Fibroblast of skin of scalp (primary cell): ENCODE measurements around the gene UBE2D4. TPM values are rescaled to one million over a fixed set of nuclear protein-coding genes. Genes with fewer than 3 reads are reported as not detected.
A peak's percentile ranks its signal among the peaks of the same experiment; 100 is the strongest.
"Not testable (repeated sequence)": the region's sequence is repeated elsewhere in the genome, so short reads cannot be mapped to it uniquely, and the experiment has no call there.

Experiments used
- DNase-seq: peaks from one replicate; pipeline ENCODE4 v3.0.0-alpha.2; 2013
- polyA plus RNA-seq, 2 experiments: library from polyadenylated mRNA; unstranded; fragments of 120-200 nt; gene quantifications; one replicate each; pipeline ENCODE4 v1.2.1, GENCODE V29; 2013; ENCODE audit not compliant: insufficient read length in 2 of 2

UBE2D4 gene
- 15.6 TPM for polyA plus RNA-seq (2013, experiment 1 of 2; ENCODE audit: insufficient read length)
- 17.7 TPM for polyA plus RNA-seq (2013, experiment 2 of 2; ENCODE audit: insufficient read length)

DNA sequence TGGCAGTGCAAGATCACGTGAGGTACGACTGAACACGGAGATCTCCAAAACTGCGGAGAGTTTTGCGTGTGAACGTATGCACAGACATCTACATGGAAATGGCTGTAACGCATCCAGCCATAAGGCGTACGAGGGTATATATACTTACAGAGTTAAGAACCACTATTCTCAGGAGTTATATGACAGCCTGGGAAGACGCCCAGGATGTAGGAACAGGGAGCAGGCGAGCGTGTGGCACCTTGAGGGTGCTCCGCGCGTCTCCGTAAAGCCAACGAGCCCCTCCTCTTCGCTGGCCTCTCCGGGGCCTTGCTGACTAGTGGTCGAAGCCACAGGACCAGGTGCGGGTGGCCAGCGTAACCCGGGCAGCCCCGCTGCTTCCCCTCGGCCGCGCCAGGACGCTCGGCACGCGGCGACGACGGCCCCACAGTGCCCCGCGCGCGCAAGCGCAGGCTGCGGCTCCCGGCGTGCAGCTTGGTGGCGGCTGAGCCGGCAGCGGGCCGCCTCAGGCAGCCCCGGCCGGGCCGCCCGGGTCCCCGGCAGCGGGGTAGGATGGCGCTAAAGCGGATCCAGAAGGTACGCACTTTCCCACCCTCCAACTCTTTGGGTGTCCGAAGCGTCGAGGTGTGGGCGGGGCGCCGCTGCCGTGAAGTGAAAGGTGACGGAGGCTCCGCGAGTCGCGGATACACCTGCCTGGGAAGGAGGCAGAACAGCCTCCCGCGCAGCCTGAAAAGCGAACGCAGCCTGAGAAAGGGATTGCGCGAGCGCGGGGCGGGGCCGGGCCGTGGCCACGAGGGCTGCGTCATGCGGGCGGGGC lies at the start of gene UBE2D4:
Gene UBE2D4 (plus strand): TSS at position 453 of the 814 bp plus-strand sequence. CDS start 97 bp downstream, at position 550.
- DNase-seq = peak; percentile 59

DNA sequence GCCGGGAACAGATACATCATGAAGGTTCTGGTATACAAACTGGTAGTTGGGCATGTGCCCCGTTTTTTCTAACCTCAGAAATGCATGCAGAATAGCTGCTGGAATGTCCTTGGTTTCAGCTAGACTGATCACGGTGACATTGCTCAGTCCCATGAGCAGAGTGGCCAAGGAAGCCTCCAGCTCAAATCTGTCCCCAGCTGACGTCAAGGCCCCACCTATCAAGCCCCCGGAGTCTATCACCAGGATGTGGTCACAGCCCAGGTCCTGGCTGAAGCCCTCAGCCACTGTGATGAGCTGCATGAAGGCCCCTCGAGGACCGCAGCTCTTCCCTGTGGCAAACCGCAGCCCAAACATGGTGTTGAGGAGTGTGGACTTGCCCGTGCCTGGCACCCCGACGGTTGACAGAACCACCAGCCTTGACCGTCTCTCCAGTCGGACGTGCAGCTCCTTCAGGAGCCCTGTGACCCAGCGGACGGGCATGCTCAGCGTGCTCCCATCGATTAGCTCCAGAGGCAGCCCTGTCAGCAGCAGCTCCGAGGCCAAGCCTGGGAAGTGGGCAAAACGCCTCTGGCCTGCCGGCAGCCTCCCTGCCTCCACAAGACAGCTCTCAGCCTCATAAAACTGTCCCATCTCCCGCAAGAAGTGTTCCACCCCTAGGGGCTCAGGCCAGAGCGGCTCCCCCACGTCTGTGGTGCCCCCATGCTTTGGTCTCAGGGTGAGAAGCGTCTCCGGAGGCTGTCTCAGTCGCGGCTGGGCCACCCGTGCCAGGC lies 49.1 kb upstream of the UBE2D4 start:
- no peak for DNase-seq

DNA sequence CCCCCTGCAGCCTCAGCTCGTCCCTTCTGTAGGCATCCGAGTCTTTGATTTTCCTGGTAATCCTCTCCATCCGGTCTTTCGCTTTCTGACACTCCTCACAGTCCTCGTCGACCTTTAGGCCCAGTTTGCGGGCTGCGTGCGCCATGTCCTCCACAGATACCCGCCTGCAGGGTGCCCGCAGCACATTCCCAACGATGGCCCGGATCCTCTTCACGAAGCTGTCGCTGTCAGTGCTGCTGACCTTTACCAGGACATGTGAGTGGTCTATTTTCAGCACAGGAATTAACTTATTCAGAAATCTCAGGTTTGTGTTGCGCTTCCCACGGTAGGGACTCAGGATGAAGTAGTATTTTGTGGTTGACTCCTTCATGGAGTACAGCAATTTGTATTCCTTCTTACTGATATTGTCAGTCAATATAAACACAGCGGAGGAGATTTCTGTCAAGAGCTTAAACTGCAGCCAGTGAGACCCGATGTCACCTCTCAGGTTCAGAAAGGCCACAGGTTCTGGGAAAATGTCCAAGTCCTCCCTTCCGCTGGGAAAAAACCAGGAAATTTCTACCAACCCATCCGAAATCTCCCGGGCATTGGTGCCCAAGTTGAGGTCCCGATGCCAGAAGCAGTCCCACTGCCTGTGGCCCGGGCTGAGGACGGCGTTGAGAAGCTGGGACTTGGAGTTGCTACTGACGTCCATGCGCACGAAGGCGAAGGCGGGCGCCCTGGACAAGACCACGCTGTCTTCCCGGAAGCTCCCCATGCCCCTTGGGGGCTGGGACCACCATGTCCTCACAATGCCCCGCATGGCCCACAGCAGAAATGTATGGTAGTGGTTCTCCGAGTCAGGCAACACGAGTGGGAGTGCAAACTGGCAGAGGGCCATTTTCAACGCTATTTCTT lies 48.0 kb upstream of the UBE2D4 start:
- no peak for DNase-seq

DNA sequence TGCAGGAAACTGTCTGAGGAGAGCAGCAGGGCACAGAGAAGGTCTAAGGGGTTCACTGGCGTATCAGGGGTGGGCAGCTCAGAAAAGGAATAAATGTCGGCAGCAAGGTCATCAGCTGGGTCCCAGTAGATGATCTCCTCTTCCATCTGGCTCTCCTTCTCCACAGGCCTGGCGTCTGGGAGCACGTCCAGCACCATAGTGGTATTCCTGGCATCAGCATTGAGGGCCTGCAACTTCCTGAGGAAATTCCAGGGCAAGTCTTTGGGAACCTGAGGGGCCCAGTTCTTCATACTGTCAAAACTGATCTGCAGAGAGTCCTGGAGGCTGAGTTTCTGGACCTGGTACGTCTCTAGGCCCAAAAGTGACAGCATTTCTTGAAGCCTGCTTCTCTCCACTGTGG lies 47.4 kb upstream of the UBE2D4 start:
- peak; percentile 38 for DNase-seq

DNA sequence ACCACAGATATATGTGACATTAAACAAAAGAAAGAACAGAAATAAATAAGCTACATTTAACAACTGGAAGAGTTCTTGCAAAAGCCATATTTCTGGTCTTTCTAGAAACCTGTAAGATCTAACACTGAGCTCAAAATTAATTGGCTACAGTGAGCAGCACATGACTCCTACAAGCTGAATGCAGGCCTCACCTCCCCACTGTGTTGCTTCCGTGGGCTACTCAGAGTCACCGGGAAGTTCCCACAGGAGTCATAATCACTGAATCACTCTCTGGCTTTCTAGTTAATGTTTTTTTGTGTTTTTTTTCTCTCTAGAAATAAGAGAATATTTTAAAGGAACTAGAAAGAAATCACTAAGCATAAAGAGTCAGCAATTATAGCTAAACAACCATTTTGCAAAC lies 46.8 kb upstream of the UBE2D4 start:
- DNase-seq = peak; percentile 62

DNA sequence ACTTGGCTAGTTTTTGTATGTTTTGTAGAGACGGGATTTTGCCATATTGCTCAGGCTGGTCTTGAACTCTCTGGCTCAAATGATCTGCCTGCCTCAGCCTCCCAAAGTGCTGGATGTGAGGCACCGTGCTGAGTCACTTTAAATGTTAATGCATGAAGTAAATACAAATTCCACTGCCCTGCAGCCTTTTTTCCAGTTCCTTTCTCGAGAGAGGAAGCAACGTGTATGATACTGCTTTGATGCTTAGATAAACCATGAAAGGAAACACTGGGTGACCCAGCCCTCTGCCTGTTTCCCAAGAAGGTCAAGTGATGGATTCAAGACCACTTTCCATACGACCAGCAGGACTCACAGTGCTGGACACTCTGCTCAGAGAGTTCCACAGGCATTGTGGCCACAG lies 45.6 kb upstream of the UBE2D4 start:
- DNase-seq = no peak

DNA sequence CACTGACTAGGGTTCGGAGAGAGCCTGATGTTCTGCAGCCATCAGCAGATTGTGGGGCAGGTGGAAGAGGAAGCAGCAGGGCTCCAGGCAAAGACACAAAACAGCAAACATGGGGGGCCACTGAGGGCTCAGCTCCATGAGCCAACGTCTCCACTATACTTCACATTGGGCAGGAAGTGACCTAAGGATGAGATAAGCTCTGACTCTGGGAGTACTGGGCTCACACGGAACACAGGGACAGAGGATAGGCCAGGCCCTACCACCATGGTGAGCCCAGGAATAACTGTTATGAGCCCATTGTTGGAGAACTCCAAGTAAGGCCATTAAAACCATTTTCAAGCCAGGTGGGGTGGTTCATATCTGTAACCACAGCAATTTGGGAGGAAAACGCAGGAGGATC lies 42.0 kb upstream of the UBE2D4 start:
- no peak for DNase-seq

DNA sequence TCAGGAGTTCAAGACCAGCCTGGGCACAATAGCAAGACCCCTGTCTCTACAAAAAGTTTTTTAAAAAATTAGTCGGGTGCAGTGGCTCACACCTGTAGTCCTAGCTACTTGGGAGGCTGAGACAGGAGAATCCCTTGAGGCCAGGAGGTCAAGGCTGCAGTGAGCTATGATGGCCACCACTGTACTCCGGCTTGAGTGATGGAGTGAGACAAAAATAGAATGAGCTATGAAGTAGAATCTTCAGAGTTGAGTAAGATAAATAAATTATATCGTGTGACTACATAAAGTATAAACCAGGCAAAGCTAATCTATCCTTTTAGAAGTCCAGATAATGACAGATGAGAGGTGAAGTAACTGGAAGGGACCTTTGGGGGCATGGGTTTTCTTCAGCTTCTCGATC lies 41.6 kb upstream of the UBE2D4 start:
- DNase-seq = no peak

DNA sequence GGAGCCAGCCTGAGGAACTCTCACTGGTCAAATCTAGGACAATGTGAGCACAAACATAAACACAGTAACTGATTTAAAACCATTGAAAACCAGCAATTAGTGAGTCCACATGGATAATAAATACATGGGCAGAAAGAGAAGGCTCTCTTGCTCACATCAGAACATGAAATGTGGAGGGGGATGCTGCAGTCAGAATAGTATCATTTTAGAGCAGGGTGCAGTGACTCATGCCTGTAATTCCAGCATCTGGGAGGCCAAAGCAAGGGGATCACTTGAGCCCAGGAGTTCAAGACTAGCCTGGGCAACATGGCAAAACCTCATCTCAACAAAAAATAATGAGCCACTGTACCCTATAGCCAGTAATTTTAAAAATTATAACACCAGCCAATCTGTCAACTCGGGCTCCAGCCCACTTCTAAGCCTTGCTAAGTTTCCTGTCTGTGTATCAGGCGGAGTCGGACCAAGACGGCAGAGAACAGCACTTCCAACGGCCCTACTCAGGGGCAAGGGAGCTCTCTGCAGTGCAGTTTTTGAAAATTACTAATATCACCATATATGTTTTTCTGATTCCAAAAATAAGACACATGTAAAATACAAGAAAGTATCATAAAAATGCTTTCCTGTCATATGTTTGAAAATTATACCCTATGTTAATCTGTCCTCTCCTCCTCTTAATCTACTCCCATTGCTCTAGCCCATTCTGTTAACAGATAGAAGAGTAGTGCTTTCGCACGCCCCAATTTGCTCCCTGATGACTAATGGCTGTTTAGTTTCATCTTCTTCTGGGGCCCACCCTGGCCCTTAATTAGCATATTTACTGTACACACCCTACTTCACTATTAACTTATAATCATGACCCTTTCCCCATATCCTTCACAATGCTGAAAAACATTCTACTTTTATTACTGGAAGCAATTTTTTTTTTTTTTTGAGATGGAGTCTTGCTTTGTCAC lies 37.0 kb upstream of the UBE2D4 start:
- DNase-seq = peak; percentile 37

DNA sequence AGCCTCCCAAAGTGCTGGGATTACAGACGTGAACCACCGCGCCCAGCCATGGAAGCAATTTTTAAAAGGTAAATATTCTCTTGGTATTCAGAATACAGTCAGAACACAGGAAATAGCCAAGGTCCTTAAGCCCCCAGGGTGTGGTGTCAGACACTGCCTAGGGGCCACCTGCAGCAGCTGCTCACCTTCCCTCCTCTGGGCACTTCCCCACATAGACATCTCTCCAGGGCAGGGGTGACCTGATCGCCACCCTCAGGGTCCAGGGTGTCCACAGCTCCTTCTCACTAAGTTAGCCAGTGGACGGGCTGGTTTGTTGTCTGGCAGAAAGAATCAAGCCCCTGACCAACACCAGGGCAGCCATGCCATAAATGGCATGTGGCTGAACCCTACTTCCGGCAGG lies 35.8 kb upstream of the UBE2D4 start:
- DNase-seq = no peak

DNA sequence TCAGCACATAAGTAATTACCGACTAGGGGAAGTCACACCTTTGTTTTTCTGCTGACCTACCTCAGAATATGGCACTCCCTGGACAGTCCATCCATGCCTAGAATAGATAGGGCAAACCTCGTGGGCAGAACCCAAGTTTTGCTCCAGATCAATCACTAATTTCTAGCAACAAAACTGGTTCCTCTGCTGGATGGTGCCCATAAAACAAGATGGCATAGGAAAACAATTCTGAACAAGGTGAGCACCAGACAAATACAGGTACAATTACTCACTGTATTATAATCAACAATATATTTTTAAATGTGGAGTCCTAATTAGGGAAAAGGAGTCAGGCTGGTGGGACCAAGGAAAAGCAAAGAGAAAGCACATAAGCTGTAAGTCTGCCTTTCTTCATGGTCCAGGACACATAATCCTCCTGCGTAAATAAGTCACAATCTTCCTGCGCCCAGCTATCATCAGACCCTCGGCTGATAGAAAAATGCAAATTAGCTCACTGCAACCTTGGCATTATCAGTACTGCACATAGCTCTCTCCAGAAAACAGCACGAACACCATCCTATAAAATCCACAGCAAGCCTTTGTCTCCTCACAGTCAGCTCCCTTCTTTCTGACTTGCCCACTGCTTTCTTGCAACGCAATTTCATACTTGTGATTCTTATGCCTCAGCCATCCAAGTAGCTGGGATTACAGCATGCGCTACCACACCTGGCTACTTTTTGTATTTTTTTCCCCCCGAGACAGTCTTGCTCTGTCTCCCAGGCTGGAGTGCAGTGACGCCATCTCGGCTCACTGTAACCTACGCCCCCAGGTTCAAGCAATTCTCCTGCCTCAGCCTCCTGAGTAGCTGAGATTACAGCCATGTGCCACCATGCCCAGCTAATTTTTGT lies 34.9 kb upstream of the UBE2D4 start:
- DNase-seq = no peak

DNA sequence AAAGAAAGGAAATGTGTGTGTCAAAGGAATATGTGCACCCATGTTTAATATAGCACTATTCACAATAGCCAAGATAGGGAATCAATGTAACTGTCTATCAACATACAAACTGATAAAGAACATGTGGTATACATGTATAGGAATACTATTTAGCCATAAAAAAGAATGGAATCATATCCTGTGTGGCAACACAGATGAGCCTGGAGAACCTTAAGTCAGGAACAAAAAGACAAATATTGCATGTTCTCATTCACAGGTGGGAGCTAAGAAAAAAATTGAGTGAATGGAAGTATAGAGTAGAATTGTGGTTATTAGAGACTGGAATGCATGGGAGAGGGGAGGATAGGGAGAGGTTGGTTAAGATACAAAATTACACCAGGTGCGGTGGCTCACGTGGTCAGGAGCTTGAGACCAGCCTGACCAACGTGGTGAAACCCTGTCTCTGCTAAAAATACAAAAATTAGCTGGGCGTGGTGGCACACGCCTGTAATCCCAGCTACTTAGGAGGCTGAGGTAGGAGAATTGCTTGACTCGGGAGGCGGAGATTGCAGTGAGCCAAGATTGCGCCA lies 30.3 kb upstream of the UBE2D4 start:
- no peak for DNase-seq

DNA sequence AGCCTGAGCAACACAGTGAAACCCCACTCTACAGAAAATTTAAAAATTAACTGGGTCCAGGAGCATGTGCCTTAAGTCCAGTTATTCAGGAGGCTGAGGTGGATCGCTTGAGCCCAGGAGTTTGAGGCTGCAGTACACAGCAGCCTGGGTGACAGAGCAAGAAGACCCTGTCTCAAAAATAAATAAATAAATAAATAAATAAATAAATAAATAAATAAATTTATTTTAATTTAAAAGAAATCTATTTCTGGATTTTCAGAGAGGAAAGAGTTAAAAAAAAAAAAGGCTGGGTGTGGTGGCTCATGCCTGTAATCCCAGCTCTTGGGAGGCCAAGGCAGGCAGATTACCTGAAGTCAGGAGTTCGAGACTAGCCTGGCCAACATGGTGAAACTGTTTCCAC lies 27.7 kb upstream of the UBE2D4 start:
- not testable (repeated sequence) for DNase-seq

DNA sequence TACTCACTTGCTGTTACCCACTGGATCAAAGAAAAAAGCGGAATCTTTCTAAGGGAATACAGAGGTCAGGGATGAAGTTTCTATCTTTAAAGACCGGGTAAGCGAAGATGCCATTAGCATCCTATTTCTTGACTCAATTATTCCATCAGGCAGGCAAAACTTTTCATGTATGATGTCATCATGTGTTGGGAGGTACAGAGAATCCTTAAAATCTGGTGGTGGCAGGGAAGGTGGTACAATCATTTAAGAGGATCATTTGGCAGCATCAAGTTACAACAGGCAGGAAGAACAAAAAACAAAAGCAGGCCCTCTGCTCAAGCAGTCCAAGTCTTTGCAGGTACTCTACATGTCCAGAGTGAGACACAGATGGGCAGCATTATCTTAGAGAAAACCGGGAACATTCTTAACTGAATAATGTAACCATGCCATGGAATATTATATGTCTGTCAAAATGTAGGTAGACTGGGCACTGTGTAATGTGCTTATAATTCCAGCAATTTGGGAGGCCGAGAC lies 23.6 kb upstream of the UBE2D4 start:
- DNase-seq = no peak

DNA sequence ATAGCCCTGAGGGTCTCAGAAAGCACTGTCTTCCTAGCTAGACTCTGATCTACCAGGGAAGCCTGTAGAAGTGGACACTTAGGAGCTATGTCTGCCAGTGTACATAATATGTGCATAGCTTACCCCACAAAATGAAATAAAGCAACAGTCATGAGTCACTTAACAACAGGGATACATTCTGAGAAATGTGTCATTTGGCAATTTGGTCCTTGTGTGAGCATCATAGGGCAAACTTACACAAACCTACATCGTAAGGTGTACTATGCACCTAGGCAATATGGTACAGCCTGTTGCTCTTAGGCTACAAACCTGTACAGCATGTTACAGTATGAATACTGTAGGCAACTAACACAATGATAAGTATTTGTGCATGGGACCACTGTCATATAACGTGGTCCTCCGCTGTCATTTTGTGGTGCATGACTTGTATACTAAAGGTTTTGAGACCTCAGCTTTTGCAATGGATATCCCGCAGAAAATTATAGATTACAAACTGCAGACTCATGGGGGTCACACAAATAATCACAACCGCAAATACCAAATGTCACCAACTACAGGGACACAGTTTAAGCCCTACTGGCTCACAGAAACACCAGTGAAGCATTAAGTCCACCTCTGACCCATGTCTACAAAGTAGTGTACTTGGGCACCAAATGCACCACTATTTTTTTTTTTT lies 21.6 kb upstream of the UBE2D4 start:
- DNase-seq = peak; percentile 39

DNA sequence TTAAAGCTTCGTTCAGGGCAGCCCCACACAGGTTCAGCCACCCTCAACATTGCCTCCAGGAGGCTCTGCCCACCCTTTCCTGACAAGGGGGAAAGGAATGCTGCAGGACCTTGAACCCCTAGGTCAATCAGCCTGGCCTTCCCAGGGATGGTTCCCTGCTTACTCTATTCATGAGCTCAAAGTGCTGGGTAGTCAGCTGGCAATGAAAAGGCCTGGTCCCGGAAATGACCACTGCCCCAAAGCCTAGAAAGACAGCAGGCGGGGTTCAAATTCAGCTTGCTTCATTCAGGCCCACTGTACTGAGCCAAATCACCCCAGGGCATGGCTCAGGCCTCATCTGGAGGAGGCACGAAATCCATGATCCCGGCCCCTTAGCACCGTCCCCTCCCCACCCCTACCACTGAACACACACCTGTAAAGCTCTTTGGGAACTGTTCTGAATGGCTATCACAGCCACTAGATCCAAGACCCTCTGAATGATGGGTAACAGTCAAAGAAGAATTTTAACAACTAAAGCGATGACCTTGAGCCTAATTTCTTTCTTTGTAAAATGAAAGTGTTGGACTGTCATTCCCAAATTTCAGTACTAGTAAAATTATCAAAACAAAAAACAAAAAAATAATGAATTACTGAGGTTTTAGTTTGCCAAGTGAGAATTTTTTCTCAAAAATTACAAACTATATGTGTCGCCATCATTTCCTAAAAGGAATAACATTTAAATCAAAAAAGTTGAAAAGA lies 20.9 kb upstream of the UBE2D4 start:
- peak; percentile 22 for DNase-seq

DNA sequence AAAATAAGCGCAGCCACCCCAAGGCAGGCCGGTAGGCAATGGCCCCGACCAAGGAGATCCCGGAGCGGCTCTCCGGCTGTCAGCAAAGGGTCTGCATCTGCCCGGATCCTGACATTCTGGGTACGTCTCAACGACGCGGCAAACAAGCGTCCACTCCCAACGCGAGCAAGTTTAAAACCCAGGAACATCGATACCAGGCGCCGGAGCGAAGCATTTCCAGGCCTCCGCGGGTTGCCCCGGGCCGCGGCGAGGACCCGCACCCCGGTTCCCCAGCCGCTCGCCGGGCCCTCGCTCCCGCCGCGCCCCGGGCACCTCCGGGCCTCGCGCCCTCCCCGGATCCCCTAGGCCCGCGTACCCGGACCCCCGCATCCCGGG lies 20.3 kb upstream of the UBE2D4 start:
- DNase-seq = peak; percentile 47

DNA sequence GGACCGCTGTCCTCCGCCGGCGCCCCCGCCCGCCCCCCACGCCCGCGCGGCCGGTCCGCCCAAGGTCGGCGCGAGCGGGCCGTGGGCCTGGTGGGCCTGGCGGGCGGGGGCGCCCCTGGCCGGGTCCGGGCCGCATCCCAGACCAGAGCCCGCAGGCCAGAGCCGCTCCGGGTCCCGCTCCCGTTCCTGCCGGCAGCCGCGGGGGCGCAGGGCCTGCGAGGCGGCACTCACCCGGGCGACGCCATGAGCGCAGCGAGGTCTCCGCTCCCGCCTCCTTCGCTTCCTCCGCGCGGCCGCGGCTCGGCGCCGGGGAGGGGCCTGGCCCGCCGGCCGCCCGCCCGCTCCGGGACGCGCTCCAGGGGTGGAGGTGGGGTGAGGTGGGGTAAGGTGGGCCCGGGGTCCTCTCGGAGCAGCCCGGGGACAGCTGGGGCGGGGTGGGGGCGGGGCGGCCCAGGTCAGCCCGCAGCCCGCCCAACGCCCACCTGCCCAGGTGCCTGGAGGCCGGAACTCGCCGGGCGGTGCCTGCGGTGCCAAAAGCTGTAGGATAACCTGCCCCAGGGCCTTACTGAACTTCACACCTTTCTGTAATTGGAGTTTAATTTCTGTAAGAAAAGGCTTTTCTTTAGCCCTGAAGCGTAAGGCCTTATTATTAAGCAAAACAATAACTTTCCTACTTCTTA lies 19.8 kb upstream of the UBE2D4 start, which contains the start of gene URGCP:
Gene URGCP (minus strand): TSS at position 266 of the 680 bp plus-strand sequence. CDS start 21 bp downstream, at position 245.
- peak; percentile 57 for DNase-seq
